HepG2 (cell line): ENCODE data around the gene PXT1. TPM values are rescaled to one million over a fixed set of nuclear protein-coding genes. Genes with fewer than 3 reads are reported as not detected.

Source experiments
- BORCS8-MEF2B ChIP-seq: sonication (generic); formaldehyde crosslinking; IDR thresholded peaks from 2 replicates; pipeline ENCODE4 v1.8.0; 2022; ENCODE audit warnings: mild to moderate bottlenecking, missing genetic modification reagents
- HNRNPK ChIP-seq: fragments of 200-400 bp; formaldehyde crosslinking; IDR thresholded peaks from 2 replicates; pipeline ENCODE4 v1.6.1; 2018; ENCODE audit warnings: low read length, low read depth, moderate library complexity, mild to moderate bottlenecking; ENCODE audit not compliant: poor library complexity, severe bottlenecking
- polyA plus RNA-seq, 8 experiments: library from polyadenylated mRNA; depleted of rRNA in 3 of 8; stranded (reverse) in 7 of 8; unstranded in 1 of 8; fragments of >200 nt; fragmentation: Illumina TruSeq in 4 of 8; extraction: Trizol in 4 of 8; gene quantifications; 2 replicates each; pipeline versions ENCODE4 v1.2.1 to v1.2.3, GENCODE V29; 2011 to 2016; ENCODE audit warnings: low read depth in 4 of 8, missing spikeins in 1 of 8, mixed read lengths in 1 of 8; ENCODE audit not compliant: insufficient read depth in 1 of 8
- total RNA-seq, 5 experiments: library from RNA; depleted of rRNA; stranded (reverse); fragments of >200 nt; fragmentation: Illumina TruSeq; extraction: Trizol; gene quantifications; 2 replicates each; pipeline ENCODE4 v1.2.3, GENCODE V29; 2016; ENCODE audit warnings: low read depth in 1 of 5
- TF ChIP-seq, protein P1 (sequence below): sonication (generic); formaldehyde crosslinking; IDR thresholded peaks from one replicate; pipeline ENCODE4 v1.5.1; 2020; ENCODE audit warnings: mild to moderate bottlenecking, missing genetic modification reagents; ENCODE audit errors: not compliant biosample characterization

The PXT1 gene
- total and polyA plus RNA-seq, 2 of the 13 experiments (the other 11 are each of a cell fraction or from before 2014, with no cell fraction given) = 0.04 TPM; not detected in 1

GRCh38 chr6:36423101-36423824 lies 19.4 kb downstream of the PXT1 start (continued):
- TF ChIP-seq, protein P1, sequence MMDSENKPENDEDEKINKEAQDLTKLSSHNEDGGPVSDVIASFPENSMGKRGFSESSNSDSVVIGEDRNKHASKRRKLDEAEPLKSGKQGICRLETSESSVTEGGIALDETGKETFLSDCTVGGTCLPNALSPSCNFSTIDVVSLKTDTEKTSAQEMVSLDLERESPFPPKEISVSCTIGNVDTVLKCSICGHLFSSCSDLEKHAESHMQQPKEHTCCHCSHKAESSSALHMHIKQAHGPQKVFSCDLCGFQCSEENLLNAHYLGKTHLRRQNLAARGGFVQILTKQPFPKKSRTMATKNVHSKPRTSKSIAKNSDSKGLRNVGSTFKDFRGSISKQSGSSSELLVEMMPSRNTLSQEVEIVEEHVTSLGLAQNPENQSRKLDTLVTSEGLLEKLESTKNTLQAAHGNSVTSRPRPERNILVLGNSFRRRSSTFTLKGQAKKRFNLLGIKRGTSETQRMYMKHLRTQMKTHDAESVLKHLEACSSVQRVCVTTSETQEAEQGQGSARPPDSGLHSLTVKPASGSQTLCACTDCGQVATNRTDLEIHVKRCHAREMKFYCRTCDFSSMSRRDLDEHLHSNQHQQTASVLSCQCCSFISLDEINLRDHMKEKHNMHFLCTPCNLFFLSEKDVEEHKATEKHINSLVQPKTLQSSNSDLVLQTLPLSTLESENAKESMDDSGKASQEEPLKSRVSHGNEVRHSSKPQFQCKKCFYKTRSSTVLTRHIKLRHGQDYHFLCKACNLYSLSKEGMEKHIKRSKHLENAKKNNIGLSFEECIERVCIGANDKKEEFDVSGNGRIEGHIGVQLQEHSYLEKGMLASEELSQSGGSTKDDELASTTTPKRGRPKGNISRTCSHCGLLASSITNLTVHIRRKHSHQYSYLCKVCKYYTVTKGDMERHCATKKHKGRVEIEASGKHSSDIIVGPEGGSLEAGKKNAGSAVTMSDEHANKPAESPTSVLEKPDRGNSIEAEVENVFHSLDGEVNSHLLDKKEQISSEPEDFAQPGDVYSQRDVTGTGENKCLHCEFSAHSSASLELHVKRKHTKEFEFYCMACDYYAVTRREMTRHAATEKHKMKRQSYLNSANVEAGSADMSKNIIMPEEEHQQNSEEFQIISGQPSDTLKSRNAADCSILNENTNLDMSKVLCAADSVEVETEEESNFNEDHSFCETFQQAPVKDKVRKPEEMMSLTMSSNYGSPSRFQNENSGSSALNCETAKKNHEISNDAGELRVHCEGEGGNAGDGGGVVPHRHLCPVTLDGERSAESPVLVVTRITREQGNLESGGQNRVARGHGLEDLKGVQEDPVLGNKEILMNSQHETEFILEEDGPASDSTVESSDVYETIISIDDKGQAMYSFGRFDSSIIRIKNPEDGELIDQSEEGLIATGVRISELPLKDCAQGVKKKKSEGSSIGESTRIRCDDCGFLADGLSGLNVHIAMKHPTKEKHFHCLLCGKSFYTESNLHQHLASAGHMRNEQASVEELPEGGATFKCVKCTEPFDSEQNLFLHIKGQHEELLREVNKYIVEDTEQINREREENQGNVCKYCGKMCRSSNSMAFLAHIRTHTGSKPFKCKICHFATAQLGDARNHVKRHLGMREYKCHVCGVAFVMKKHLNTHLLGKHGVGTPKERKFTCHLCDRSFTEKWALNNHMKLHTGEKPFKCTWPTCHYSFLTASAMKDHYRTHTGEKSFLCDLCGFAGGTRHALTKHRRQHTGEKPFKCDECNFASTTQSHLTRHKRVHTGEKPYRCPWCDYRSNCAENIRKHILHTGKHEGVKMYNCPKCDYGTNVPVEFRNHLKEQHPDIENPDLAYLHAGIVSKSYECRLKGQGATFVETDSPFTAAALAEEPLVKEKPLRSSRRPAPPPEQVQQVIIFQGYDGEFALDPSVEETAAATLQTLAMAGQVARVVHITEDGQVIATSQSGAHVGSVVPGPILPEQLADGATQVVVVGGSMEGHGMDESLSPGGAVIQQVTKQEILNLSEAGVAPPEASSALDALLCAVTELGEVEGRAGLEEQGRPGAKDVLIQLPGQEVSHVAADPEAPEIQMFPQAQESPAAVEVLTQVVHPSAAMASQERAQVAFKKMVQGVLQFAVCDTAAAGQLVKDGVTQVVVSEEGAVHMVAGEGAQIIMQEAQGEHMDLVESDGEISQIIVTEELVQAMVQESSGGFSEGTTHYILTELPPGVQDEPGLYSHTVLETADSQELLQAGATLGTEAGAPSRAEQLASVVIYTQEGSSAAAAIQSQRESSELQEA (CRISPR knock-in tag) = peak; percentile 54
- TF ChIP-seq BORCS8-MEF2B (CRISPR knock-in tag) = peak; percentile 91
- TF ChIP-seq HNRNPK = no peak
